Measurements from ENCODE around the gene RUFY4.
"Not testable (repeated sequence)": the region's sequence is repeated elsewhere in the genome, so short reads cannot be mapped to it uniquely, and the experiment has no call there.

DNA sequence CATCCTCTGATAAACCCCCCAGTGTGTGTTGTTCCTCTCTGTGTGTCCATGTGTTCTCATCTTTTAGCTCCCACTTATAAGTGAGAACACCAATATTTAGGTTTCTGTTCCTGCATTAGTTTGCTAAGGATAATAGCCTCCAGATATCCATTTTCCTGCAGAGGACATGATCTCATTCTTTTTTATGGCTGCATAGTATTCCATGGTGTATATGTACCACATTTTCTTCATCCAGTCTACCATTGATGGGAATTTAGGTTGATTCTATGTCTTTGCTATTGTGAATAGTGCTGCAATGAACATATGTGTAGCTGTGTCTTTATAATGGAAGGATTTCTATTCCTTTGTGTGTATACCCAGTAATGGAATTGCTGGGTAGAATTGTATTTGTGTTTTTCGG lies 24.5 kb upstream of the RUFY4 start:
- TF ChIP-seq, protein P1, sequence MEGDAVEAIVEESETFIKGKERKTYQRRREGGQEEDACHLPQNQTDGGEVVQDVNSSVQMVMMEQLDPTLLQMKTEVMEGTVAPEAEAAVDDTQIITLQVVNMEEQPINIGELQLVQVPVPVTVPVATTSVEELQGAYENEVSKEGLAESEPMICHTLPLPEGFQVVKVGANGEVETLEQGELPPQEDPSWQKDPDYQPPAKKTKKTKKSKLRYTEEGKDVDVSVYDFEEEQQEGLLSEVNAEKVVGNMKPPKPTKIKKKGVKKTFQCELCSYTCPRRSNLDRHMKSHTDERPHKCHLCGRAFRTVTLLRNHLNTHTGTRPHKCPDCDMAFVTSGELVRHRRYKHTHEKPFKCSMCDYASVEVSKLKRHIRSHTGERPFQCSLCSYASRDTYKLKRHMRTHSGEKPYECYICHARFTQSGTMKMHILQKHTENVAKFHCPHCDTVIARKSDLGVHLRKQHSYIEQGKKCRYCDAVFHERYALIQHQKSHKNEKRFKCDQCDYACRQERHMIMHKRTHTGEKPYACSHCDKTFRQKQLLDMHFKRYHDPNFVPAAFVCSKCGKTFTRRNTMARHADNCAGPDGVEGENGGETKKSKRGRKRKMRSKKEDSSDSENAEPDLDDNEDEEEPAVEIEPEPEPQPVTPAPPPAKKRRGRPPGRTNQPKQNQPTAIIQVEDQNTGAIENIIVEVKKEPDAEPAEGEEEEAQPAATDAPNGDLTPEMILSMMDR (IDR thresholded peaks at IDR 0.05): not testable (repeated sequence)
- not testable (repeated sequence) for TF ChIP-seq POLR2A (IDR thresholded peaks at IDR 0.05)

All from thyroid gland (tissue), 4 donors.